ENCODE measurements around the gene FUOM. TPM values are rescaled to one million over a fixed set of nuclear protein-coding genes. Genes with fewer than 3 reads are reported as not detected.

Gene FUOM
- total and polyA plus RNA-seq, 2 experiments from 2014 or later, result 22.1 to 58.1 TPM

DNA sequence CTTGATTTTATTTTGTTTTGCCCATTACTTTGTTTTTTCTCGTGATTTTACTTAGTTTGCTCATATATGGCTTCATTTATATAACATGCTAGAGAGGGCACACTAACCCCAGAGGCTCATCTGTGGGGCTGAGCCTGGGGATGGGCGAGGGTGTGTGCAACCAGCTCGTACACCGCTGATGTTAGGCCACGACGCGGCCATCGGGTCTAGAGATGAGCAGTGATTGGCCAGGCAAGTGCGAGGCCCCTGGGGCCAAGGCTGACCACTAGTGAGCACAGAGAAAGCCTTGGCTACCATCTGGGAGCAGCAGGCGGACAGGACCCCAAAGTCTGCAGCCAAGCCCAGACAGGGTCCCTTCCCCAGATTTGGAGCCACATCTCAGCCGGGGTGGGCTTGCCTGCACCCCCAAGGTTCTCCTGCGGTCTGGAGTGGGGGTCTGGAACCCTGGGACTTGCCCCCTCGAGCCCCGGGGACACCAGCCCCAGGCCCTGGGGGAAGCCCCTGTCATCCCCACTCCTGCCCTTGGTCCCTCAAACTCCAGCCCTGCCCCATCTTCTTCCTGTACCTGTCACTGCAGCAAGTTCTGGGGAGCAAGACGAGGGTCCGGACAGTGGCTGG lies 3.7 kb downstream of the FUOM start:
- DNase-seq (ENCODE audit: low read depth in 1 of 2, low spot score in 1 of 2), result no peak
- H3K4me3 ChIP-seq, result no peak overlapping the region
- H3K9me3 ChIP-seq (ENCODE audit: low read depth), result no peaks in the 10 kb centered on the region
- TF ChIP-seq, protein P1, sequence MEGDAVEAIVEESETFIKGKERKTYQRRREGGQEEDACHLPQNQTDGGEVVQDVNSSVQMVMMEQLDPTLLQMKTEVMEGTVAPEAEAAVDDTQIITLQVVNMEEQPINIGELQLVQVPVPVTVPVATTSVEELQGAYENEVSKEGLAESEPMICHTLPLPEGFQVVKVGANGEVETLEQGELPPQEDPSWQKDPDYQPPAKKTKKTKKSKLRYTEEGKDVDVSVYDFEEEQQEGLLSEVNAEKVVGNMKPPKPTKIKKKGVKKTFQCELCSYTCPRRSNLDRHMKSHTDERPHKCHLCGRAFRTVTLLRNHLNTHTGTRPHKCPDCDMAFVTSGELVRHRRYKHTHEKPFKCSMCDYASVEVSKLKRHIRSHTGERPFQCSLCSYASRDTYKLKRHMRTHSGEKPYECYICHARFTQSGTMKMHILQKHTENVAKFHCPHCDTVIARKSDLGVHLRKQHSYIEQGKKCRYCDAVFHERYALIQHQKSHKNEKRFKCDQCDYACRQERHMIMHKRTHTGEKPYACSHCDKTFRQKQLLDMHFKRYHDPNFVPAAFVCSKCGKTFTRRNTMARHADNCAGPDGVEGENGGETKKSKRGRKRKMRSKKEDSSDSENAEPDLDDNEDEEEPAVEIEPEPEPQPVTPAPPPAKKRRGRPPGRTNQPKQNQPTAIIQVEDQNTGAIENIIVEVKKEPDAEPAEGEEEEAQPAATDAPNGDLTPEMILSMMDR (IDR thresholded peaks at IDR 0.05; ENCODE audit: low read depth, low read length), result no peak
- H3K36me3 ChIP-seq, result no peaks in the 10 kb centered on the region
- H3K27me3 ChIP-seq, result no peaks in the 10 kb centered on the region
- H3K27ac ChIP-seq, result no peak overlapping the region
- H3K4me1 ChIP-seq (ENCODE audit: low read depth), result no peaks in the 10 kb centered on the region

DNA sequence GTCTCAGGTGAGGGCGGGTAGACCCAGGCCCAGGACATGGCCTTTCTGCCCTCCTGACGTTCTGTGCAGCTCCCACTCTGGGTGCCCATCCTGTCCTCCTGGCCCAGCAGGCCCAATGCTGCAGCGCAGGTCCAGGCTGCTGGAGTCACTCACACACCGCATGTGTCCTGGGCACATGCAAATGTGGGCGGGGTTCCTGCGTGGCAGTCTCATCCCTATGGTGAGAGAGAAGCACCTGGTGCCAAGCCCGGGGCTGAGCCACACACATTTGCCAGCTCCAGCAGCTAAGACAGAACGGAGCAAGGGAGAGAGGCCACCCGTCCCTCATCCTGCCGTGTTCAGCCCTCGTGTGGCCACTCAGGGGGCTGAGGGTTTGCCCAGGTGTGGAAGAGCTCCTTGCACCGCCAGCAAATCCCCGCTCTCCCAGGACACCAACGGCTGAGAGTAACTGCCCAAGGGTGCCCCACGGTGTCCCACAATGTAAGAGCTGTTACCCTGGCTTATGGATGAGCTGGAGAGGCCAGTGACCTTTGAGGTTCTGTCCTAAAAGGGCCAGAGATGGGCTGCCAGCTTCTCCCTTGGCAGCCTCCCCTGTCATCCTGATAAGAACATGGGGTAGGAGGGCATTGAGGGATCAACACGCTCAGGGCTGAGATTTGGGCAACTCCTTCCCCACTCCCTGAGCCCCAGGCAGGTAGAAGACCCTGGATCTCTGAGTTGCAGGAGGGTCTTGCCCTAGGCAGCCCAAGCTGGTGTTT lies 4.4 kb downstream of the FUOM start:
- H3K27me3 ChIP-seq, result no peaks in the 10 kb centered on the region
- DNase-seq (ENCODE audit: low read depth in 1 of 2, low spot score in 1 of 2), result no peak
- no peak overlapping the region for H3K27ac ChIP-seq
- H3K4me3 ChIP-seq, result no peak overlapping the region
- H3K36me3 ChIP-seq, result no peaks in the 10 kb centered on the region
- no peaks in the 10 kb centered on the region for H3K4me1 ChIP-seq (ENCODE audit: low read depth)
- no peaks in the 10 kb centered on the region for H3K9me3 ChIP-seq (ENCODE audit: low read depth)
- TF ChIP-seq, protein P1 (IDR thresholded peaks at IDR 0.05; ENCODE audit: low read depth, low read length), result no peak

DNA sequence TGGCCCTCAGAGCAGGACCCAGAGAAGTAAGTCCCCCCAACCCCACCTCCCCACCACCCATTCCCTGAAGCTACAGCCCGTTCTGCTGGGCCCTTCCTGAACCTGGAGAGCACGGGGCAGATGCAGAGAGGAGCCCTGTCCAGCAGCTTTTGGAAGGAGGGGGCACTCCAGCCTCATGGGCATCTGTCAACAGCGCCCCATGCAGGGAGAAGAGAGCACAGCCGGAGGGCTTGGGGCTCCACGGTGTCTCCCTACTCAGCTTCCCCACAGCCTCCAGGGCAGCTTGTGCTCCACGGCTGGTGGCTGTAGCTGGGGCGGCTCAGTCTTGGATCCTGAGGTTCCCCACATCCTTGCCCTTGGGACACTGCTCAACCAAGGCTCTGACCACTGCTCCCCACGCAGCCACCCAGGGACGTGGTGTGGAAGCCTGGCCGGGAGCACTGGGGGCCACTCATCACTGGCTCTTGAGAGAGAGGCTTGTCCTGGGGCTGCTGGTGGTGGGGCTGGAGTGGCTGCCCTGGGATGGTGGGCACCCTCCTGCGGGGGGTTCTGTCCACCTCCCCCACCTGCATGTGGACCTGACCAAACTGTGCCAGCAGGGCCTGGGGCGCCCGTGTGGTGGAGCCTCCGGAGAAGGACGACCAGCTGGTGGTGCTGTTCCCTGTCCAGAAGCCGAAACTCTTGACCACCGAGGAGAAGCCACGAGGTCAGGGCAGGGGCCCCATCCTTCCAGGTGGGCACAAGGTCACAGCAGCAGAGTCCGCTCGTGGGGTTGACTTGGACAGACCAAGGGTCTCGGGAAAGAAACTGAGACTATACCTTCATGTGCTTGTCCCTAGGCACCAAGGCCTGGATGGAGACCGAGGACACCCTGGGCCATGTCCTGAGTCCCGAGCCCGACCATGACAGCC lies 6.2 kb downstream of the FUOM start:
- Histone ChIP-seq H3K27me3 (no peaks in the 10 kb centered on the region), H3K27ac (no peak overlapping the region), H3K9me3 (ENCODE audit: low read depth) (no peaks in the 10 kb centered on the region), H3K4me3 (no peak overlapping the region), H3K4me1 (ENCODE audit: low read depth) (no peaks in the 10 kb centered on the region), H3K36me3 (no peaks in the 10 kb centered on the region)
- no peak for DNase-seq (ENCODE audit: low read depth in 1 of 2, low spot score in 1 of 2)
- TF ChIP-seq, protein P1 (IDR thresholded peaks at IDR 0.05; ENCODE audit: low read depth, low read length), result no peak

DNA sequence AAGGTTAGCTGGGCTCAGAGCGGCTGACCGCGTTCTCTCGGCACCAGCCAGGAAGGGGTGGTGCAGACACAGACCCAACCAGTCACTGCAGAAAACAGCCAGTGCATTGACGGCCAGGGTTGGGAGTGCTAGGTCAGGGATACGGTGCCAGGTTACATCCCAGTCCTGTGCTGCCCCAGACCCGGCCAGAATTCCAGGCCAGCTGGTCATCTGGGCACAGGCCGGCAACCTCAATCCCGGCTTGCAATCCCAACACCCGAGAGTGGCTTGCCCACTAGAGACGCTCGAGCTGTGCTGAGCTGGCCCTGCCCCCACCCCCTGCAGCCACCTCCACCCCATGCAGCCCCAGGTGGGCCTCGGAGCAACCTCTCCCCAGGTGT lies 6.9 kb downstream of the FUOM start:
- Histone ChIP-seq H3K36me3 (no peaks in the 10 kb centered on the region), H3K27me3 (no peaks in the 10 kb centered on the region), H3K4me1 (ENCODE audit: low read depth) (no peaks in the 10 kb centered on the region), H3K9me3 (ENCODE audit: low read depth) (no peaks in the 10 kb centered on the region), H3K4me3 (no peak overlapping the region), H3K27ac (no peak overlapping the region)
- no peak for DNase-seq (ENCODE audit: low read depth in 1 of 2, low spot score in 1 of 2)
- TF ChIP-seq, protein P1 (IDR thresholded peaks at IDR 0.05; ENCODE audit: low read depth, low read length), result no peak

DNA sequence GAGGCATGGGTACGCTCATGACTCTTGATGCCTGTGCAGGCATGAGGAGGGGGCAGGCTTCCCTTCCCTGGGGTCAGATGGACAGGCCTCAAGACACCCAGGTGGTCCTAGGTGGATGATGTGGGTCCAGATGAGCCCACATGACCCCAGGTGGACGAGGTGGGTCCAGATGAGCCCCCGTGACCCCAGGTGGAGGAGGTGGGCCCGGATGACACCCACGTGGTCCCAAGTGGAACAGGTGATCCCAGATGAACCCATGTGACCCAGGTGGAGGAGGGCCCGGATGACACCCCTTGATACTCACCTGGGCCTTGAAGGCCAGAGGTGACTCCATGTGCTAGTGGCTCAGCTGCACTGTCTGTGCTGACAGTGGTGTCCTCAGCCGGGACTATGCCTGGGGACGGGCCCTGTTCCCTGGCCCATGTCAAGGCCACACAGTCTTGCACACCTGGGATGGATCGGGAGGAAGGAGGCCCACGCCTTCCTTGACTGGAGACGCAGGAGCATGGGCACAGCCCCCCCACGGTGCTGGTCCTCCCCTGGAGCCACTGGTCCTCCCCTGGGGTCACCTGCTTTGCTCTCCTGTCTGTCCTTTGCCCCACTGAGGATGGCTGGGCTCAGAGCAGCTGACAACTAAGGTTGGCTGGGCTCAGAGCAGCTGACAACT lies 7.4 kb downstream of the FUOM start:
- TF ChIP-seq, protein P1 (IDR thresholded peaks at IDR 0.05; ENCODE audit: low read depth, low read length), result no peak

More for the DNA sequence above, 7.4 kb downstream of the FUOM start:
- Histone ChIP-seq H3K36me3 (no peaks in the 10 kb centered on the region), H3K9me3 (ENCODE audit: low read depth) (no peaks in the 10 kb centered on the region), H3K4me1 (ENCODE audit: low read depth) (no peaks in the 10 kb centered on the region), H3K27me3 (no peaks in the 10 kb centered on the region), H3K4me3 (no peak overlapping the region), H3K27ac (no peak overlapping the region)
- DNase-seq (ENCODE audit: low read depth in 1 of 2, low spot score in 1 of 2), result no peak

Measured in cardiac muscle cell (in vitro differentiated cells and primary cell).